Measurements from ENCODE around the gene SFXN2. TPM values are rescaled to one million over a fixed set of nuclear protein-coding genes. Genes with fewer than 3 reads are reported as not detected.
A peak's percentile ranks its signal among the peaks of the same experiment; 100 is the strongest.

SFXN2 gene
- total RNA-seq, 1 donor from 2014 or later: 2.8 TPM

GRCh38 chr10:102775935-102776669 lies 61.7 kb downstream of the SFXN2 start:
- peak; percentile 59 to 98 for DNase-seq (ENCODE audit: low read depth in 2 of 2)

DNA sequence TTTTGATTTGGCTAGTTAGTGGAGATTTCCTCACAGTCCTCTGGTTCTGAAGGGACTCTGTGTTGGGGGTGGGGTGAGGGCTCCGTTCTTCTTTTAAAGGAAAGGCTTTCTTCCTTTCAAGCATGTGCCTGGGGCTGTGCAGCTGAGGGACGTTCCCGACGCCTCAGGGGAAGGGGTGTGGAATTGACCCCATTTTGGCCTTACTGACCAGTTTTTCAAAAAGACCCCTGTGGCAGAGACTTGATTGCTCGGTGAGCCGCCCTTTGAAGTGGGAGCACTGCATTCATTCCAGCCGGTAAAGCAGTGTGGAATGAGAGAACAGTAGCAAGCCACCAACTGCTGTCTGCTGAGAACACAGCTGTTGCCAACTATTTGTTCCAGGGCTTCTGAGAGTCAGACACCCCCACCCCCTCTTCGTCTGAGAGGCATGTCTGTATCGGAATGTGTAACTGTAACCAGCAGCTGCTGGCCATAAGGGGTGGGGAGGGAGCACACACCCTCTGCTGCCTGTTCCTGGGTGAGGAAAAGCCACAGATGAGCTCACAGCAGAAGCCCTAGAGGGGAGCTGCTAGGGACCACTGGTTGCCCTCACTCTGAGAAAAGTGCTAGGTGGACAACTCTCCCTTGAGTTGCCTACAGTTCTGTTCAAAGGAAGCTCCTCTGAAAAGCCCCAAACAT lies 62.5 kb downstream of the SFXN2 start:
- DNase-seq (ENCODE audit: low read depth in 2 of 2): peak; percentile 36 to 94

- peak in 1 of 2 donors; percentile 7 for DNase-seq (ENCODE audit: low read depth in 2 of 2)
These were observed 63.4 kb downstream of the SFXN2 start for GRCh38 chr10:102777711-102778453.

DNA sequence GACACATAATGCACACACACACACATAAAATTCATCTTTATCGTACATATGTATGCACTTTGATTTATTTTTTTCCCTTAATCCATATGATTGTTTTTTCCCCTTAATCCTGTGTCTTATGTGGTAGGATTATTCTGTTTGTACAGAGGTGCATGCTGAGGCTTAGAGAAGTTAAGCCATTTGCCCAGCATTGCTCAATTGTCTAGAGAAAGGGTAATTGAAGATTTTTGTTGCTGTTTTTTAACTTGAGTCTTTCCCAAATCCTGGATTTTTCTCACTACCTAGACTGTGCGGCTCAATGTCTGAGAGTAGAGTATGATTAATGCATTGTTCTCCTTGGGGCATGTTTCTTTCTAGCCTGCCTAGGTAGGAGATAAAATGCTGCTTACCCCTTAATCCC lies 64.3 kb downstream of the SFXN2 start:
- no peak for DNase-seq (ENCODE audit: low read depth in 2 of 2)

DNA sequence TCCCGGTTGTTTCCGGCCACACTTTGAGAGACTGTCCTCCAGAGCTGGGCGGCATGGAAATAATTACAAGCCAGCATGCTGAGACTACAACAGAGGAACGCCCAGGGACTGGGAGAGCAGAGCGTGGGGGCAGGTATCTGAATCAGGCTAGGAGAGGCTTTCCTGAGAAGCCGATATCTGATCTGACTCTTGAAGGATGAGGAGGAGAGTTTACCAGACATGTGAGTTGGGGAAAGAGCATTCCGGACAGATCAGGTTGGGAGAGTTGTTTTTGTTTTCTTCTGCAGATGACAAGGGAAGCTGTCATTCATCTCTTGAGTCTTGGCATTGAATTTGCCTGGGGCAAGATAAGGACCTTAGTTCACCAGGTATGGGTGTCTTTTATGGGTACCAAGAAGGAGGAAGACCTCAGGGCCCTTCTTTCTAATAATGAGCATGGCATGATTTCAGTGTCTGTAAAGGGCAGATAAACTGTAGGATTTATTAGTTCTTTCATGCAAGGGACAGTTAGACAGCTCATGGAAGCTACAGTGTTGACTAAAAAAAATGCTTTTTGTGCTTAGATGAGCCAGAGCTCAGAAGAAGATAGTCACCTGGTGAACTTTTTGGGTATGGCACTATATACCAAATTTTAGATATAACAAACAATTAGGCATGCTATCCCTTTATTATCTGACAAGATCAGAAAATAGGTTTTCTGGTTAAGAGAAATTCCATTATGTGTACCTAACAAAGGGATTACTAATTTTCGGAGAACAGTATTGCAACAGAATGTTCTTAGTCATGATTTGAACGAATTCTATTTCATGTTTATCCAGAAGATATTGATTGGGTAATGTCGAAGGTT lies 65.5 kb downstream of the SFXN2 start:
- no peak for DNase-seq (ENCODE audit: low read depth in 2 of 2)

GRCh38 chr10:102780527-102780808 lies 66.0 kb downstream of the SFXN2 start:
- DNase-seq (ENCODE audit: low read depth in 2 of 2): no peak

DNA sequence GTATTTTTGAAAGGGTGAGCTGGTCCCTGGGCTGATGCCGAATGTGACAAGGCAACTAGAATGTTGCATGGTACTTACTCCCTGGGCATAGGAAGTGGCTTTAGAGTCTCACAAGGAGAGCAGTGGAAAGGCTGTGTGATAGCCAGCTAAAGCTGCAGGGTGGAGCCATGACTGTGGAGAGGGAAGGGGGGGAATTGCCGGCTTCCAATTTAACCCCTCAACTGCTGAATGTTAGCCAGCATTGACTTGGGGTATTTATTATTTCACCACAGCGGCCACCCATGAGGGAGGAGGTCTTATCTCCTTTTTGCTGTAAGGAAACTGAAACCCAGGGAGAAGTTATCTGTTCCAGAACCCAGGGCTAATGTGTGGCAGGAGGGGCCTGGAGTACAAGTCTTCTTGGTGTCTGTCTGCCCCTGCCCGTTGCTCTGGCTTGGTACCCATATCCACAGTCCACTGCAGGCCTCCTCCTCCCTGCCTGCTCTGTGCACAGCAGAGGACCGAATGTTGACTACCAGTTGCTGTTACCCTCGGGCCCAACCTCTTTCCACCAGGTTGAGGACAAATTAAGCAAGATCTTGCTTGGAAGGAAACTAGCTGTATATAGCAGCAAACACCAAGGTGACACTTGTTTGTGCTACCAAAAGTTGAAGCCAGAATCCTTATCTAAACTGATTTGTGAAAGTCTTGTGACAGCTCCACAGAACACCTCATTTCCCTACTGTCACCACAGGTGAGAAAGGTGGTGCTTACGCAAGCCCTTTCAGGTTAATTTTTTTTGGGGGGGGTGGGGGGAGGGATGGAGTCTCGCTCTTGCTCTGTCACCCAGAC lies 66.9 kb downstream of the SFXN2 start:
- DNase-seq (ENCODE audit: low read depth in 2 of 2): peak in 1 of 2 donors; percentile 29

GRCh38 chr10:102781921-102782557 lies 67.6 kb downstream of the SFXN2 start:
- DNase-seq (ENCODE audit: low read depth in 2 of 2): peak; percentile 81 to 96

DNA sequence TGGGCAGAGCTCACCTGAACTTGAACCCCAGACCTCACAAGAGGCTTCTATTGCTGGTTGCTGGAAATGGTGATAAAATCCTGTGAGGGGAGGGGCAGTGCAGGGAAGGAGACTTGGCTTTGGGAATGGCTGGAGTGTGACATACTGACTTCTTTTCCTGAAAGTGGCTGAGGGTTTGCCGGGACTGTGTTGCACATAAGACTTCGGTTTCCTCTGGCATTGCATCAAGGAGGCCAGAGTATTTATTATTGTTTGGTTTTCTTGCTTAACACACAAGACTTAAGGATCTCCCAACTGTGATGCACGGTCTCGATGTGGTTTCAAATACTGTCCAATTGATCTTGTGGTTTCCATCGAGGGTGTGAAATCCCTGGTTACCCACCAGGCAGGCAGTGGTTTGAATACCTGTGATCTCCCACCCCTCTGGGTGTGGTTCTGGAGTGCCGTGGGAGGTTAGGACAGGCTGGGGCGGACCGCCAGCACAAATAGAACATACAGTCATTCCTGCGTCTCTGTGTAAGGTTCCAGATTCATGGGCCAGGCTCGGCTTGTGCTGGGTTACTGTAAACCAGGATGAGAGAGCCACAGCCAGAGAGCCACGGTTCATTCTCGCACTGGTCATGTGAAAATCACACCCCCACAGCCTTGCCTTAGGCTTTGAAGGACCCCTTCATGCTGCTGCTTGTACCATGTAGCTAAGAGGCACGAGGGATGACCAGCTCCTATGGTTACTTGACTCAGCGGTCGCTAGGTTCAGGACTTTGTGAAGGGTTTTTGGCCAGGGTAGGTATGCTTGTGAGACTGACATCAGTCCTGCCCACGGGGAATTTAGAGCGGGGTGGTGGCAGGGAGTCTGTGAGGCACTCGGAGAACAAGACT lies 68.5 kb downstream of the SFXN2 start:
- DNase-seq (ENCODE audit: low read depth in 2 of 2): peak; percentile 90 to 92

- peak in 1 of 2 donors; percentile 81 for DNase-seq (ENCODE audit: low read depth in 2 of 2)
These were observed 69.1 kb downstream of the SFXN2 start for GRCh38 chr10:102783568-102783967.

DNA sequence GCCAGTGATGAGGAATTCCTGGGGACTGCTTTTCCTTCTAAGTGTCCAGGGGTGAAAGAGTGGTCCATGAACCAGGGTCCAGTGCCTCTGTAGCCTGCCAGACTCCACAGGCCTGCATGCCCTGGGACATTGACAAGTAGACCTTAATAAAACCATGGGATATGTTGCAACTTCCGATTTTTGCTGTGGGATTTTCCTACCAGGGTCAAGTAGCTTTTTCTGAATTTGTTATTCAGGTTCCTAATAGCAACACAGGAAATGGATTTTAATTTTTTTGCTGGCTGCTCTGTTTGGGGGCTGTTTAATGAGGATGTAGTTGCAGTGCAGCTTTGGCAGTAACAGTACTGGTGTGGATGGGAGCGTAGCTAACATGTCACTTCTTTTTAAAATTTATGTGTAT lies 71.4 kb downstream of the SFXN2 start:
- DNase-seq (ENCODE audit: low read depth in 2 of 2): peak; percentile 96 to 98

GRCh38 chr10:102791754-102792395 lies 77.4 kb downstream of the SFXN2 start:
- no peak for DNase-seq (ENCODE audit: low read depth in 2 of 2)

Other genes with a start within 250 kb of the SFXN2 start
- 141 and 159 TPM in 2 replicates for gene ACTR1A, start 211.9 kb upstream of the SFXN2 start, total RNA-seq
- gene SUFU, start 210.7 kb upstream of the SFXN2 start, total RNA-seq: 3.0 and 3.1 TPM in 2 replicates
- 42.7 and 67.5 TPM in 2 replicates for gene TRIM8, start 70.2 kb upstream of the SFXN2 start, total RNA-seq
- gene ARL3, start 239 bp upstream of the SFXN2 start, total RNA-seq: 2.8 and 3.9 TPM in 2 replicates
- gene WBP1L, start 29.3 kb downstream of the SFXN2 start, total RNA-seq: 31.8 and 38.9 TPM in 2 replicates
- gene CYP17A1, start 122.8 kb downstream of the SFXN2 start, total RNA-seq: not detected in 2 replicates
- gene BORCS7, start 139.6 kb downstream of the SFXN2 start, total RNA-seq: 21.8 and 31.2 TPM in 2 replicates
- 0.60 and 0.65 TPM in 2 replicates for gene AS3MT, start 154.8 kb downstream of the SFXN2 start, total RNA-seq
- gene CNNM2, start 203.7 kb downstream of the SFXN2 start, total RNA-seq: 0.44 and 1.6 TPM in 2 replicates

All from lung microvascular endothelial cell (primary cell).